Measurements from ENCODE around the gene MGMT. TPM values are rescaled to one million over a fixed set of nuclear protein-coding genes. Genes with fewer than 3 reads are reported as not detected.
"Not testable (repeated sequence)": the region's sequence is repeated elsewhere in the genome, so short reads cannot be mapped to it uniquely, and the experiment has no call there.

The MGMT gene
- total RNA-seq, 1 donor from 2014 or later: 13.6 TPM

- no peak for DNase-seq (ENCODE audit: low spot score, unreplicated experiment)
- TF ChIP-seq CTCF (IDR thresholded peaks at IDR 0.05; ENCODE audit: unreplicated experiment): no peak
- Mint-ChIP-seq H3K4me3 (ENCODE audit: low read depth) (no peak overlapping the region), H3K36me3 (ENCODE audit: insufficient read depth) (no peaks in the 10 kb centered on the region), H3K9me3 (ENCODE audit: low read depth) (no peaks in the 10 kb centered on the region), H3K27me3 (peaks cover 5% of the 10 kb centered on the region), H3K27ac (no peak overlapping the region), H3K4me1 (ENCODE audit: low read depth) (no peaks in the 10 kb centered on the region)
Measured at GRCh38 chr10:129424978-129425377, 42.1 kb upstream of the MGMT start.

- DNase-seq (ENCODE audit: low spot score, unreplicated experiment): no peak
- Mint-ChIP-seq H3K27me3 (peaks cover 8% of the 10 kb centered on the region), H3K27ac (no peak overlapping the region), H3K4me1 (ENCODE audit: low read depth) (no peaks in the 10 kb centered on the region), H3K36me3 (ENCODE audit: insufficient read depth) (no peaks in the 10 kb centered on the region), H3K4me3 (ENCODE audit: low read depth) (no peak overlapping the region), H3K9me3 (ENCODE audit: low read depth) (no peaks in the 10 kb centered on the region)
- no peak for TF ChIP-seq CTCF (IDR thresholded peaks at IDR 0.05; ENCODE audit: unreplicated experiment)
Measured at GRCh38 chr10:129426606-129427005, 40.4 kb upstream of the MGMT start.

- peaks cover 42% of the 10 kb centered on the region for H3K27me3 Mint-ChIP-seq
- no peak overlapping the region for H3K4me3 Mint-ChIP-seq (ENCODE audit: low read depth)
- no peak for DNase-seq (ENCODE audit: low spot score, unreplicated experiment)
- peaks cover 3% of the 10 kb centered on the region for H3K9me3 Mint-ChIP-seq (ENCODE audit: low read depth)
- no peaks in the 10 kb centered on the region for H3K4me1 Mint-ChIP-seq (ENCODE audit: low read depth)
- H3K27ac Mint-ChIP-seq: no peak overlapping the region
- H3K36me3 Mint-ChIP-seq (ENCODE audit: insufficient read depth): no peaks in the 10 kb centered on the region
- TF ChIP-seq CTCF (IDR thresholded peaks at IDR 0.05; ENCODE audit: unreplicated experiment): no peak
Measured at GRCh38 chr10:129433266-129433665, 33.8 kb upstream of the MGMT start.

GRCh38 chr10:129435724-129436123 is 31.3 kb upstream of the MGMT start:
- DNase-seq (ENCODE audit: low spot score, unreplicated experiment); H3K4me1 Mint-ChIP-seq (ENCODE audit: low read depth); H3K36me3 Mint-ChIP-seq (ENCODE audit: insufficient read depth); H3K4me3 Mint-ChIP-seq (ENCODE audit: low read depth); H3K9me3 Mint-ChIP-seq (ENCODE audit: low read depth); H3K27ac Mint-ChIP-seq: not testable (repeated sequence)
- H3K27me3 Mint-ChIP-seq: peaks cover 52% of the 10 kb centered on the region

GRCh38 chr10:129438024-129438423 is 29.0 kb upstream of the MGMT start:
- DNase-seq (ENCODE audit: low spot score, unreplicated experiment): no peak
- H3K27ac Mint-ChIP-seq: no peak overlapping the region
- H3K4me1 Mint-ChIP-seq (ENCODE audit: low read depth): peaks cover 7% of the 10 kb centered on the region
- no peak overlapping the region for H3K4me3 Mint-ChIP-seq (ENCODE audit: low read depth)
- H3K27me3 Mint-ChIP-seq: peaks cover 54% of the 10 kb centered on the region
- no peak for TF ChIP-seq CTCF (IDR thresholded peaks at IDR 0.05; ENCODE audit: unreplicated experiment)
- H3K36me3 Mint-ChIP-seq (ENCODE audit: insufficient read depth): no peaks in the 10 kb centered on the region
- H3K9me3 Mint-ChIP-seq (ENCODE audit: low read depth): peaks cover 3% of the 10 kb centered on the region

GRCh38 chr10:129440247-129440646 is 26.8 kb upstream of the MGMT start:
- Mint-ChIP-seq H3K27me3 (peaks cover 65% of the 10 kb centered on the region), H3K4me1 (ENCODE audit: low read depth) (peaks cover 7% of the 10 kb centered on the region), H3K4me3 (ENCODE audit: low read depth) (no peak overlapping the region), H3K36me3 (ENCODE audit: insufficient read depth) (no peaks in the 10 kb centered on the region), H3K27ac (no peak overlapping the region), H3K9me3 (ENCODE audit: low read depth) (peaks cover 2% of the 10 kb centered on the region)
- DNase-seq (ENCODE audit: low spot score, unreplicated experiment): no peak
- TF ChIP-seq CTCF (IDR thresholded peaks at IDR 0.05; ENCODE audit: unreplicated experiment): no peak

Measured in progenitor cell of endocrine pancreas (in vitro differentiated cells).